ENCODE measurements around the gene TNN.

The TNN gene

DNA sequence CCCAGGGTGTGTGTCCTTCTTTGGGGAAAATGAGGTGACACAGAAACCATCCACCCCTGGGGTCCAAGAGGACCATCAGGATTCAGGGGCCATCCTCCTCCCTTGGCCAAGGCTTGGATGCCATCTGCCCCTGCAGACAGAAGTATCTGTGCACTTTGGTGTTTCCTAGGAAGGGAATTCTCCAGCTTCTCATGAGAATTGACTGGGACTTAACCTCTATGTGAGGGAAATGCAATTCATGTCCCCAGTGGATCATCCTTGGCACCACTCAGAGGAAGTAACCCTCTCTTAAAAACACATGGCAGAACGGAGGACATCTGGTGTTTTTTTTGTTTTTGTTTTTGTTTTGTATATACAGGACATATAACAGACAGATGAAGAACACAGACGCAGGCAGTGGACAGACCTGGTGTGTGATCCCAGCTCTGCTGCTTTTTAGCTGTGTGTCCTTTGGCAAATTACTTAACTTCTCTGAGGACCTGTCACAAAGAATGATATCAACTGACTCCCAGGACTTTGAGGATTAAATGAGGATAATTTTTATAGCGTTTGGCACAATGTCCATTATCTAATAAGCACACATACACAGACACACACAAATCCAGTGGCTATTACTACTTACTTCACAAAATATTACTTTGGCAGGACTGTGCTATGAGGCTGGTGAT, 3.8 kb downstream of the TNN start:
- DNase-seq (ENCODE audit: low read depth): no peak
- H3K4me3 ChIP-seq (ENCODE audit: low read depth, low read length): no peak overlapping the region
- TF ChIP-seq, protein P1, sequence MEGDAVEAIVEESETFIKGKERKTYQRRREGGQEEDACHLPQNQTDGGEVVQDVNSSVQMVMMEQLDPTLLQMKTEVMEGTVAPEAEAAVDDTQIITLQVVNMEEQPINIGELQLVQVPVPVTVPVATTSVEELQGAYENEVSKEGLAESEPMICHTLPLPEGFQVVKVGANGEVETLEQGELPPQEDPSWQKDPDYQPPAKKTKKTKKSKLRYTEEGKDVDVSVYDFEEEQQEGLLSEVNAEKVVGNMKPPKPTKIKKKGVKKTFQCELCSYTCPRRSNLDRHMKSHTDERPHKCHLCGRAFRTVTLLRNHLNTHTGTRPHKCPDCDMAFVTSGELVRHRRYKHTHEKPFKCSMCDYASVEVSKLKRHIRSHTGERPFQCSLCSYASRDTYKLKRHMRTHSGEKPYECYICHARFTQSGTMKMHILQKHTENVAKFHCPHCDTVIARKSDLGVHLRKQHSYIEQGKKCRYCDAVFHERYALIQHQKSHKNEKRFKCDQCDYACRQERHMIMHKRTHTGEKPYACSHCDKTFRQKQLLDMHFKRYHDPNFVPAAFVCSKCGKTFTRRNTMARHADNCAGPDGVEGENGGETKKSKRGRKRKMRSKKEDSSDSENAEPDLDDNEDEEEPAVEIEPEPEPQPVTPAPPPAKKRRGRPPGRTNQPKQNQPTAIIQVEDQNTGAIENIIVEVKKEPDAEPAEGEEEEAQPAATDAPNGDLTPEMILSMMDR (IDR thresholded peaks at IDR 0.05; ENCODE audit: insufficient read depth, low read depth, low read length, missing control alignments): no peak

- TF ChIP-seq, protein P1 (IDR thresholded peaks at IDR 0.05; ENCODE audit: insufficient read depth, low read depth, low read length, missing control alignments): no peak
- H3K4me3 ChIP-seq (ENCODE audit: low read depth, low read length): no peak overlapping the region
- peak; percentile 60 for DNase-seq (ENCODE audit: low read depth)
Measured at GRCh38 chr1:175072099-175072951, 4.7 kb downstream of the TNN start.

- TF ChIP-seq, protein P1 (IDR thresholded peaks at IDR 0.05; ENCODE audit: insufficient read depth, low read depth, low read length, missing control alignments): no peak
- no peak for DNase-seq (ENCODE audit: low read depth)
- H3K4me3 ChIP-seq (ENCODE audit: low read depth, low read length): no peak overlapping the region
Measured at GRCh38 chr1:175073061-175073460, 5.4 kb downstream of the TNN start.

DNA sequence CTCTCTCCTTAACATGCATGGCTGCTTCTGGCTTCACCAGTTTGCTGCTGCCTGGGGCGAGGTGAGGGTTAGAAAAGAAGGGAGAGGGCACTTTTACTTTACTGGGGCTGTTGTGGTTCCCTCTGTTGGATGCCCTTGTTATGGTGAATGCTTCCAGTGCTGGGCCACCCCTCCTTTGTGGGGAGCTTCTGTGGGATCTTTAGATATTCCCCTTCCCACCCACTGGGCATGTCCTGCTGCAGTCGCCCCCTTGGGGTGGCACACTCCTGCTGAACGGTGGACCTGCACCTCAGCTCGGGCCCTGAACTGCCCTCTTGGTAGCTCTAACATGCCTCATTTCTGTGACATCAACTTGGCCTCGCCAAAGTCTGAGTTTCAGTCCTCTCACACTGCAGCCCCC, 6.0 kb downstream of the TNN start:
- H3K4me3 ChIP-seq (ENCODE audit: low read depth, low read length): no peak overlapping the region
- TF ChIP-seq, protein P1 (IDR thresholded peaks at IDR 0.05; ENCODE audit: insufficient read depth, low read depth, low read length, missing control alignments): no peak
- DNase-seq (ENCODE audit: low read depth): no peak

DNA sequence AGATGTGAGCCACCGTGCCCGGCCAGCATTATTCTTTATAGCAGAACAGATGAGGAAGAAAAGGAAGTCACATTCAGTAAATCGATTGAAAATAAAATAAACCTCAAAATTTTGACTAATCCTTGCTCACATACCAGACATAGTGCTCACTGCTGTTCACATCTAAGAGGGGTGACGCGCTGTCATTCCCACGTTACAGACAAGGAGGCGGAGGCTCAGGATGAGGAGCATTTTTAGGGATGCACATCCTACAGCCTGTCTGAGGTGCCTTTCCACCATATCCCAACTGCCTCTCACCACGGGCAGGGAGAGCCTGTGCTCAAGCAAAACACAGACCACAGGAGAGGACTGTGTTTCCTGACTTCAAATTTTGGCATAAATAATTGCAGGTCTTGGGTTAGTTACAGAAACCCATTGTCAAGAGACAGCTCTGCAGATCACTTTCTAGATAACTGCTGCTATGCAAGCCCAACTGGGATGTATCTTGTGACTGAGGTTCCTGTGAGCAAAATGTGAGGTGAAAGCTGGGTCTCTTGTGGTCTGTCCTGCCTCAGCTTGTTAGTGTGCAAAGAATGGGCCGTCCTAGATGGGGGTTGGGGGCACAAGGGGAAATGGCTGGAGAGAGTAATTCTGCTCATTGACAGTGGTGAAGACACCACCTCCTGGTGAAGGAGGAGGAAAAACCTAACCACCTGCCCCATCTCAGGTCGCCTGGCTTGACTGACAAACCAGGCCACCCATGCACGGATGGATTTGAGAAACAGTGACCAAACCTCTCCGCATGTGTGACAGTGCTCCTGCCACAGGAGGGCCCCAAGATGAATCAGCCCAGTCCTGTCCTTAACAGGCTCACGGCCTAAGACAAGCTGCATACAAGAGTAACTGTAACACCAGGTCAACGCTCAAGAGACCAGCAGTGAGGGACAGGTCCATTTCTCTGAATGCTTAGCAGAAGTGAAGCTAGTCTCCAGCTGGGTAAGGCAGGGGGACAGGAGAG, 8.2 kb downstream of the TNN start:
- TF ChIP-seq, protein P1 (IDR thresholded peaks at IDR 0.05; ENCODE audit: insufficient read depth, low read depth, low read length, missing control alignments): no peak
- peak; percentile 18 for DNase-seq (ENCODE audit: low read depth)

GRCh38 chr1:175077356-175078030, 9.9 kb downstream of the TNN start:
- DNase-seq (ENCODE audit: low read depth): no peak
- TF ChIP-seq, protein P1 (IDR thresholded peaks at IDR 0.05; ENCODE audit: insufficient read depth, low read depth, low read length, missing control alignments): no peak
- no peak overlapping the region for H3K4me3 ChIP-seq (ENCODE audit: low read depth, low read length)

More for the DNA sequence above, 8.2 kb downstream of the TNN start:
- H3K4me3 ChIP-seq (ENCODE audit: low read depth, low read length): no peak overlapping the region

Data from GM12865 (cell line).